ENCODE measurements around the gene GAPT.

GAPT gene

DNA sequence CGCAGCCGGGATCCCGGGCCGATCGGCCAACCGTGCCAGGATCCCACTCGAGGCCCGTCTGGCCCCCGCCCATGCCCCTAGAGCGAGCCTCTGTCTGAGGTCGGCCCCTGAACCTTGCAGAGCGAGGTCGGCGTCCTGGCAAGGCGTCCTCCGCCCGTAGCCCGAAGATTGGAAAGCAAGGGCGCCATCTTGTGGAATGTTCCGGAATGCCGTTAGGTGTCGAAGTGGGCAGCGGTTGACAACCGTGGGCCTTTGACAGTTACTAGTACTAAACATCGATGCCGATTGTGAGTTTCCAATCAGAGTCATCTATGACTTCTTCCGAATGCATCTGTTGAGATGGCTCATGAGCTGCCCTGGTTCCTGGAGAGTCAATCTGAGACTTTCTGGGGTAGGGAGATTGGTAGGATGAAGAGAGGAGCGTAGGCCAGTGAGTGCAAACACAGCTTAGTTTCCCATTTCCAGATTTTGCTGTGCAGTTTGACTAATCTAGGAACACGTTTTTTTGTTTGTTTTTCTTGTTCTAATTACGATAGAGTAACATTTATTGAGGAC, 30.4 kb upstream of the GAPT start:
- DNase-seq (ENCODE audit: low read depth, low spot score) = no peak

DNA sequence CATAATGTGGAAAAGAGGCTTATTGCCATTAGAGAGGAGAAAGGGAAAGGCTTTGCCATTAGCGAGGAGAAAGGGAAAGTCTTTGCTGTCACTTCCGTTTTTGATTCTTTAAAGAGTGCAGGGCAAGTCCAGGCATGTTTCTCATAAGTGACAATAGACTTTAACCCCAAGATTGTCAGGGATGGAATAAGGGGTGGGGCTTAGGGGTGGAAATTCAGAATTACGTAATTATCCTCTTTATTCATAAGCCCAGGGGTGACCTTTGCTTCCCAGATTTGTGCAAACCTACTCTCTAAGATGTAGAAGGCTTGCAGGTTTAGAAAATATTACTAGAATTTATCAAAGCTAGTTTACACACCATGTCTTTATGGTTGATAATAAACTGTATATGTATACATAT, 29.1 kb upstream of the GAPT start:
- DNase-seq (ENCODE audit: low read depth, low spot score) = no peak

DNA sequence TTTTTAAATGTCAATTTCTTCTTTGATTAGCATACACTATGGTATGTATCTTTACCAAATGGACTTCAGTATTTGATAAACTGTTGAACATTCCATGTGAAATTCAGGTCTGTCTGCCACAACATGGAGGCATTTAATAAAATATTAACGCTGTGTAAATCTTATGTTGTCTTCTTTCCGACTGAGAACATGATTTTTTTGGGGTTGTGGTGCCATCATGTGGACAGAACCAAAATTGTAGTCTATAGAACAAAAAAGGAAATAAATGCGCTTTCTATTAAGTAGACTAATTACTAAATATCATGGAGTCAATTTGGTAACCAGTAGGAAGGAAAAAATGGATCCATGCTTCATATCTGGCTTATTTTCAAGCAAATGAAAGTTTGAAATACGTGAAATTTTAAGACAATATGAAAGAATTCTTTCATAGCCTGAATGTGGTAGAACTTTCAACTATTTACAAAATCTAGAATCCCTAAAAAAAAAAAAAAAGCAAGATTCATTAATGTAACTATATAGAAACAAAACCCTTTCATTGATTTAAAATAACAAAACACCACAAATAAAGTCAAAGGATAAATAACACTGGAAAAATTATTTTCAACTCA, 28.5 kb upstream of the GAPT start:
- DNase-seq (ENCODE audit: low read depth, low spot score) = no peak

DNA sequence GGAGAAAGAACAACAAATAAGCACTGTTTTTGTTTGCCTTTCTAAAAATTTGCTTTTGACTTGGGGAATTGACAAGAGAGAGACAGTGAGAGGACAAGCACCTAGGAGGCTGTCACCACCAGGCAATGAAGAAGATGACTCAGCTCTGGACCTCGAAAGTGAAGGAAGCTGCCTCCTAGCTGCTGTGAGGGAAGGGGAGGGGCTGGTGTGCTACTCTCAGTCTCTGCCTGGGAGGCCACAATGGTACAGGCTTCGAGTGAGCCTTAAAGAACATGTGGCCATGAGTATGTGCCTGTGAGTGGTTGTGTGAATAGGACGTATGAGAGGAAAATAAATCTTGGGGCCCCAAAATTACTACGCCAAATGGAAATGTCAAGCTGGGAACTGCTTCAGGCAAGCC, 24.3 kb upstream of the GAPT start:
- DNase-seq (ENCODE audit: low read depth, low spot score) = no peak

DNA sequence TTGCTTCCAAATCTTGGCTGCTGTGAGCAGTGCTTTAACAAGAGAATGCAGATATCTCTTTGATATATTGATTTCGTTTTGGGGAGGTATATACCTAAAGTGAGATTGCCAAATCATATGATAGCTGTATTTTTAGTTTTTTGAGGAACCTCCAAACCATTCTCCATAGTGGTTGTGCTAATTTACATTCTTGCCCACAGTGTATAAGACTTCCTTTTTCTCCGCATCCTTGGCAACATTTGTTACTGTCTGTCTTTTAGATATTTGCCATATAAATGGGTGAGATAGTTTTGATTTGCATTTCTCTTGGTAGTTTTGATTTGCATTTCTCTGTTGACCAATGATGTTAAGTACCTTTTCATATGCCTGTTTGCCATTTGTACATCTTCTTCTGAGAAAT, 21.3 kb upstream of the GAPT start:
- DNase-seq (ENCODE audit: low read depth, low spot score) = no peak

DNA sequence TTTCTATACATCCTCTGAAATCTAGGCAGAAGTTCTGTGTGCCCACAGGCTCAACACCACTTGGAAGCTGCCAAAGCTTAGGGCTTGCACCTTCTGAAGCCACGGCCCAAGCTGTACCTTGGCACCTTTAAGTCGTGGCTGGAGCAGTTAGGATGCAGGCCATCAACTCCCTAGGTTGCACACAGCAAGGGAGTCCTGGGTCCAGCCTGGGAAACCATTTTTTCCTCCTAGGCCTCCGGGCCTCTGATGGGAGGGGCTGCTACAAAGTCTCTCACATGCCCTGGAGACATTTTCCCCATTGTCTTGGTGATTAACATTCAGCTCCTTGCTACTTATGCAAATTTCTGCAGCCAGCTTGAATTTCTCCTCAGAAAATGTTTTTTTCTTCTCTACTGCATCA, 15.8 kb upstream of the GAPT start:
- no peak for DNase-seq (ENCODE audit: low read depth, low spot score)

DNA sequence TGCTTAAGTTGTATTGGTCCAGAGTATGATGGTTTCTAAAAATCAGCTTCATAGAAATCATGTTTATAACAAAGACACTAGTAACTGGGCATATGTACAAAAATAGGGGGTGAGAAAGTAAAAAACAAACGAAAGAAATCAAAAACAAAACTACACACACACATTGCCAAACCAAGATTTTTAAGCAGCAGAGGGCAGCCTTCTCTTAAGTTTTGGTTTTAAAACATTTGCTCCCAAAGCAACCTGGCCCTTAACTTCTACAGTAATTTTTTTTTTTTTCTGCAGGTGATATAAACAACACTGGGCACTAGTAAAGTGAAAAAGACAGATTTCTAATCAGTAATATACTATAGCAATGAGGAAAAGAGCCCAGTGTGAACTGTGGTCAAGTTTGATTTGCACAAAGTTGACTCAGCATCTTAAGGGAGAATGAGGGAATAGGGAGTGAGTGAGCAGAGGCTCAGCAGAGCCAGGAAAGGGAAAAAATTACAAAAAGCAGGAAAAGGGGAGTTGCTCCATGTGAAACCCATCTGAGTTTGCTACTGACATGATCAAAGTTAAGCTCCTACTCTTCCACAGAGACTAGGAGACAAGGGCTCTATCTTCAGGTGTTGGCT, 13.4 kb upstream of the GAPT start:
- DNase-seq (ENCODE audit: low read depth, low spot score) = no peak

DNA sequence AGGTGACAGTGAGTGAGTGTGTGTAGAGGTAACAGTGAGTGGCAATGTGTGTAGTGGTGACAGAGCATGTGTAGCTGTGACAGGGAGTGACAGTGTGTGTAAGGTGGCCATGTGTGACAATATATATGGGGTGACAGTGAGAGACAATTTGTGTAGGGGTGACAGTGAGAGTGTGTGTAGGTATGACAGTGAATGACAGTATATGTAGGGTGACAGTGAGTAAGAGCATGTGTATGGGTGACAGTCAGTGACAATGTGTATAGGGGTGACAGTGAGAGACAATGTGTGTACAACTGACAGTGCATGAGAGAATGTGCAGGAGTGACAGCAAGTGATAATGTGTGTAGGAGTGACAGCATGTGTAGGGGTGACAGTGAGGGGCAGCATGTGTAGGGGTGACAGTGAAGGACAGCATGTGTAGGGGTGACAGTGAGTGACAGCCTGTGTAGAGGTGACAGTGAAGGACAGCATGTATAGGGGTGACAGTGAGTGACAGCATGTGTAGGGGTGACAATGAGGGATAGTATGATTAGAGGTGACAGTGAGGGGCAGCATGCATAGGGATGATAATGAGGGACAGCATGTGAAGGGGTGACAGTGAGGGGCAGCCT, 10.1 kb upstream of the GAPT start:
- no peak for DNase-seq (ENCODE audit: low read depth, low spot score)

GRCh38 chr5:58481828-58482227, 9.4 kb upstream of the GAPT start:
- no peak for DNase-seq (ENCODE audit: low read depth, low spot score)

- DNase-seq (ENCODE audit: low read depth, low spot score) = no peak
Measured at GRCh38 chr5:58482536-58482935, 8.7 kb upstream of the GAPT start.

DNA sequence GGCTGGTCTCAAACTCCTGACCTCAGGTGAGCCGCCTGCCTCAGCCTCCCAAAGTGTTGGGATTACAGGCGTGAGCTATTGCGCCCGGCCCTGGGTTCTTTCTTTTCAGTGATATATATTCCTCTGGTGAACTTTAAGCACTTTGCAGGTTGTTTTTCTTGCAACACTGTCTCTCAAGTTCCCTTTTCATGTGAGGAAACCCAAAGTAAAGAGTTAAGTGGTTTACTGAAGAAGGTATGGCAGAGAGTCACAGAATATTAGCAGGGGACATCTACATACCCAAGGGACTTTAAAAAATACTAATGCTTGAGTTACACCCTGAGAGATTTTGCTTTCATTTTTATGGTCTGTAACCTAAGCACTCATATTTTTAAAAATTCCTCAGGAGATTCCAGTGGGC, 6.7 kb upstream of the GAPT start:
- no peak for DNase-seq (ENCODE audit: low read depth, low spot score)

DNA sequence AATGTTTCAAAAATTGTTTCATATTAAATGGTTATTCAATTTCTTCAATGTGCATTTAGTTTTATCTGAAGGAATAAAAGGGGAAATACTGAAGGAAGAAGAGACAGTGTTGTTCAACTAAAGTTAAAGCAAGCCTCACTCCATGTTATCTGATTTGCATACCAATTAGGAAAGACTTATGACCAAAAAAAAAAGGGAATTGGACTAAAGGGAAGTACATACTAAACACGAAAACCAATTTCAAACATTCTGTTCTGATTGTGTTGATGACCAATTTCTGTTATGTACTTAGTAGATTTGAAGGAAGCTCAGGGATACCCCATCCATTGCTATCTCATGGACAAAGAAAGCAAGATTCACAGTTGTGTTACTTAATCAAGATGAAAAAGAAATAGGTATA, 4.9 kb upstream of the GAPT start:
- DNase-seq (ENCODE audit: low read depth, low spot score) = no peak

GRCh38 chr5:58490402-58491050, 709 bp upstream of the GAPT start:
- DNase-seq (ENCODE audit: low read depth, low spot score) = no peak

DNA sequence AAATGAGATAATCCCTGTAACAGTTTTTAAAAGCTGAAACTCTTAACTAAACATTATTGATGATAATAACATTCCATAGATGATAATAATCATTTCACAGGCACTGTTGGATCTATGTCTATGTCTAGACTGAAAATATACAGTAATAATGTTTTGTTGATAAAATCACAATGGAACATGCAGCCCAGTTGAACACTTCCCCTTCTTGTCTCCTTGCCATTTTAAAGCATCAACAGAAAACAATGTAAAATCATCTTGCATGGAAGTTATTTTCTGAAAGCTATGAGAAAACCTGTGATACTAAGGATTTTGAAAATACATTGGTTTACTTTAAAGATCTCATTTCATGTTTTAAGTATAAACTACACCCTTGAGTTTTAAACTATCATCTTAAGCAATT, 1.9 kb downstream of the GAPT start:
- DNase-seq (ENCODE audit: low read depth, low spot score) = no peak

DNA sequence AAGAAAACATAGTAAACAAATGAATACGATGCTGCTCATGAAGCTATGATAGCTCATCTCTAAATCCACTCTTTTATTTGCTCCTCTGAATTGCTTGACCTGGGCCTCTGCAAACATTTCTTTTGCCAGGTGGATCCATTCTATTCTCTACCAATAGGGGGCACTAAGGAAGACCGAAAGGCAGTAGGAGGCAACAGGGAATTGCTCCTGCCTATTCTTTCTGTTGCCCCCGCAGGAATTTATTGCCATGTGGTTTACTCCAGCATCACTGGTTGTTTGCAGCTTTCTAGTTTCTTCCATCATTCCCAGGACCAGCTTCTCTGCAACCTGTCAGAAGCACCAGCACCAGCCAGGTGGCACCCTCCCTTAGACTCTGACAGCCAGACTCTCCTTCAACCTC, 5.3 kb downstream of the GAPT start:
- no peak for DNase-seq (ENCODE audit: low read depth, low spot score)

- no peak for DNase-seq (ENCODE audit: low read depth, low spot score)
Measured at GRCh38 chr5:58497386-58497785, 6.2 kb downstream of the GAPT start.

- DNase-seq (ENCODE audit: low read depth, low spot score) = no peak
Measured at GRCh38 chr5:58497921-58498320, 6.7 kb downstream of the GAPT start.

DNA sequence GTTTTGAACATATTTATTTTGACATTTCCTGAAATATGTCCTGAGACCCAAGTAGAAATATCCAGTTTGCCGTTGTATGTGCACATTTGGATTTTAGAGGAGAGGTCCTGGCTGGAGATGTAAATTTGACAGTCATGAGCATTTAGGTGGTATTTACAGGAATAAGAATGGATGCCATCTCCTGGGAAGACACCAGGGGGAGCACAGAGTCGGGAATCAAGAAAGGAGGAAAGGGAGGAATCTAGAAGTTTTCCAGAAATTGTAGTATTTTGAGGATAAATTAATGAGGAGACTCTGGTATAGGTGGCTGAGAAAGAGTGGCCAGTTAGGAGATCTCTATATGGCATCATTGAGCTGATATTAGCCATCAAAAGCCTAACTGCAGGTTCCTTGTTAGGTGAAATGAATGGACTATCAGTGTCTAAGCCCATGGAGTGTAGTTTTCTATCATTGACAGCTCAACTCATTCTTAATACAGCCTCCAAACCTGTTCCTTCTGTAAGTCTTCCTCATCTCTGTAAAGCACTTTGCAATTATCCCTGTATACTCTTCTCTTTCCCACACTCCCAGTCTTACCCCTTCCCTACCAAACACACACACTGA, 7.2 kb downstream of the GAPT start:
- DNase-seq (ENCODE audit: low read depth, low spot score) = no peak

DNA sequence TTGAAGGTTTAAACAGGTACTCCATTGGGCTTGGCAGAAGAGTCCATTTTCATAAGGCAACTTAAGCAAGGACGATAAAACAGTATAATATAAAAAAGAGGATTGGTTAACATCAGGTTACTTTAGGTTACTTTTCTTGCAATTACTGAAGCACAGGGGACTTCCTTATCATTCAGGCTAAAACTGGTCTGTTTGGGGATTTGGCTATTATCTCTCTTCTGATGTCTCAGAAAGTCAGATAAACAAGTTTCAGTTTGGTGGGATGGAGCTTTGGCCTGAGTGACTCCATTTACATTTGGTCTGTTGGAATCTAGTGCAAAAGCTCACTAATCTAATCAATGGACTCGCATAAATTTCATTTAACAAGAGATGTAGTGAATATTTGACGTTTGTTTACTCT, 8.0 kb downstream of the GAPT start:
- DNase-seq (ENCODE audit: low read depth, low spot score) = no peak

DNA sequence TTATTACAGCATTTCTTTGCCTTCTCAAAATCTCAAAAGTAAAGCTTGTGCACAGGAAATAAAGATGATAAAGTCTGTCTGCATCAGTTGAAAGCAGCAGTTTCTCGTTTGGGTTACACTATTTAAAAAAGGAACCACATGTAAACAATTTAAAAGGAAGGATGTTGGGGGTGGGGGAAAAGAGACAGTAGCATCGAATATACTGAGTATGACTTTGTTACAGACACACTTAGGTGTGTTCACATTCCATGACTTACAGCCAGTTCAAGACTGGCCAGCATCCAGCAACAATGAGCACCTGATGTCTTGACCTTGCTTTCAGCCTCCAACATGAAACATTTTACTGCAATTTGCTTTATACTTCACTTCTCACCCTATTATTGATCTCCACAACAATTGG, 8.7 kb downstream of the GAPT start:
- no peak for DNase-seq (ENCODE audit: low read depth, low spot score)

- DNase-seq (ENCODE audit: low read depth, low spot score) = no peak
Measured at GRCh38 chr5:58501778-58502417, 10.7 kb downstream of the GAPT start.
